C4-2B (cell line): ENCODE data around the gene CDH23.

Source experiments
- CTCF ChIP-seq: fragments of 450-650 bp; conservative IDR thresholded peaks from 2 replicates; pipeline ENCODE4 v1.5.1; 2017; ENCODE audit warnings: mild to moderate bottlenecking
- ZFX ChIP-seq: fragments of 450-650 bp; IDR thresholded peaks from 2 replicates; pipeline ENCODE4 v1.6.1; 2017

- no peak for TF ChIP-seq CTCF
- no peak for TF ChIP-seq ZFX
Measured at GRCh38 chr10:71537125-71537524, 140.4 kb downstream of the CDH23 start.
